Trophoblast cell (in vitro differentiated cells and primary cell): ENCODE results near the gene ZBTB17. TPM values are rescaled to one million over a fixed set of nuclear protein-coding genes. Genes with fewer than 3 reads are reported as not detected.

ENCODE experiments used
- DNase-seq, 2 donors: peaks; one replicate each; pipeline ENCODE4 v3.0.0-alpha.2; 2016
- H2AFZ ChIP-seq: 2 replicates; pipeline ENCODE4 v1.6.1; 2013; ENCODE audit warnings: low read length, moderate library complexity, mild to moderate bottlenecking; ENCODE audit not compliant: insufficient read depth, poor library complexity
- H2AK5ac ChIP-seq: 2 replicates; pipeline ENCODE4 v1.6.1; 2013; ENCODE audit warnings: mild to moderate bottlenecking, low read length
- H2BK120ac ChIP-seq: 2 replicates; pipeline ENCODE4 v1.6.1; 2013; ENCODE audit warnings: low read length, mild to moderate bottlenecking, moderate library complexity; ENCODE audit not compliant: insufficient read depth, poor library complexity
- H2BK12ac ChIP-seq: 2 replicates; pipeline ENCODE4 v1.6.1; 2013; ENCODE audit warnings: mild to moderate bottlenecking, low read length, moderate library complexity
- H2BK5ac ChIP-seq: 2 replicates; pipeline ENCODE4 v1.6.1; 2013; ENCODE audit warnings: low read length, low read depth, moderate library complexity, mild to moderate bottlenecking; ENCODE audit not compliant: poor library complexity
- H3K14ac ChIP-seq: 2 replicates; pipeline ENCODE4 v1.6.1; 2013; ENCODE audit warnings: mild to moderate bottlenecking, low read length
- H3K18ac ChIP-seq: 2 replicates; pipeline ENCODE4 v1.6.1; 2013; ENCODE audit warnings: mild to moderate bottlenecking, low read length
- H3K23ac ChIP-seq: 2 replicates; pipeline ENCODE4 v1.6.1; 2013; ENCODE audit warnings: low read length
- H3K27ac ChIP-seq: 2 replicates; pipeline ENCODE4 v1.5.1; 2013; ENCODE audit warnings: low read depth, mild to moderate bottlenecking, inconsistent platforms, low read length, moderate library complexity
- H3K27me3 ChIP-seq: 2 replicates; pipeline ENCODE4 v1.6.1; 2013; ENCODE audit warnings: inconsistent platforms, mild to moderate bottlenecking, low read length, moderate library complexity; ENCODE audit not compliant: insufficient read depth
- H3K36me3 ChIP-seq, 2 experiments: 1 replicate in 1 of 2; 2 replicates in 1 of 2; pipeline ENCODE4 v1.6.1; 2013; ENCODE audit warnings: low read length in 2 of 2, mild to moderate bottlenecking in 2 of 2, moderate library complexity in 1 of 2; ENCODE audit not compliant: insufficient read depth in 2 of 2, control insufficient read depth in 1 of 2
- H3K4ac ChIP-seq: 2 replicates; pipeline ENCODE4 v1.6.1; 2013; ENCODE audit warnings: low read depth, mild to moderate bottlenecking, low read length, moderate library complexity
- H3K4me1 ChIP-seq, 2 experiments: 1 replicate in 1 of 2; 2 replicates in 1 of 2; pipeline ENCODE4 v1.6.1; 2013; ENCODE audit warnings: low read length in 2 of 2, mild to moderate bottlenecking in 2 of 2, moderate library complexity in 1 of 2; ENCODE audit not compliant: insufficient read depth in 2 of 2, control insufficient read depth in 1 of 2
- H3K4me2 ChIP-seq: 2 replicates; pipeline ENCODE4 v1.6.1; 2013; ENCODE audit warnings: inconsistent platforms, mild to moderate bottlenecking, low read length, moderate library complexity
- H3K4me3 ChIP-seq: 2 replicates; pipeline ENCODE4 v1.5.1; 2013; ENCODE audit warnings: mild to moderate bottlenecking, low read depth, low read length, inconsistent platforms
- H3K79me1 ChIP-seq: one replicate; pipeline ENCODE4 v1.6.1; 2013; ENCODE audit warnings: low read length
- H3K79me2 ChIP-seq: 2 replicates; pipeline ENCODE4 v1.6.1; 2013; ENCODE audit warnings: low read length, mild to moderate bottlenecking; ENCODE audit not compliant: control insufficient read depth, insufficient read depth, poor library complexity
- H3K9ac ChIP-seq: 2 replicates; pipeline ENCODE4 v1.6.1; 2013; ENCODE audit warnings: mild to moderate bottlenecking, low read length
- H3K9me3 ChIP-seq: 2 replicates; pipeline ENCODE4 v1.6.1; 2013; ENCODE audit warnings: low read depth, mild to moderate bottlenecking, control low read depth, inconsistent platforms, low read length; ENCODE audit not compliant: insufficient read depth
- H4K12ac ChIP-seq: 2 replicates; pipeline ENCODE4 v1.6.1; 2013; ENCODE audit warnings: low read depth, mild to moderate bottlenecking, low read length, moderate library complexity
- H4K8ac ChIP-seq: 2 replicates; pipeline ENCODE4 v1.6.1; 2013; ENCODE audit warnings: low read depth, mild to moderate bottlenecking, low read length, moderate library complexity
- H4K91ac ChIP-seq: one replicate; pipeline ENCODE4 v1.6.1; 2013; ENCODE audit warnings: low read depth, mild to moderate bottlenecking, low read length, moderate library complexity
- WGBS: extraction: QIAGEN DNeasy Blood & Tissue Kit; methylation state at CpG from one replicate; pipeline ENCODE4 v1.1.7; 2013; ENCODE audit warnings: missing lambda C conversion rate; ENCODE audit not compliant: insufficient read length, insufficient coverage; ENCODE audit errors: extremely low coverage; 5-methylcytosine and 5-hydroxymethylcytosine counted together
- polyA plus RNA-seq: library from polyadenylated mRNA; stranded (reverse); fragments of 200-250 nt; gene quantifications from 2 replicates; pipeline ENCODE4 v1.2.3, GENCODE V29; 2013

ZBTB17 gene
- polyA plus RNA-seq, result 28.3 and 29.2 TPM in 2 replicates

DNA sequence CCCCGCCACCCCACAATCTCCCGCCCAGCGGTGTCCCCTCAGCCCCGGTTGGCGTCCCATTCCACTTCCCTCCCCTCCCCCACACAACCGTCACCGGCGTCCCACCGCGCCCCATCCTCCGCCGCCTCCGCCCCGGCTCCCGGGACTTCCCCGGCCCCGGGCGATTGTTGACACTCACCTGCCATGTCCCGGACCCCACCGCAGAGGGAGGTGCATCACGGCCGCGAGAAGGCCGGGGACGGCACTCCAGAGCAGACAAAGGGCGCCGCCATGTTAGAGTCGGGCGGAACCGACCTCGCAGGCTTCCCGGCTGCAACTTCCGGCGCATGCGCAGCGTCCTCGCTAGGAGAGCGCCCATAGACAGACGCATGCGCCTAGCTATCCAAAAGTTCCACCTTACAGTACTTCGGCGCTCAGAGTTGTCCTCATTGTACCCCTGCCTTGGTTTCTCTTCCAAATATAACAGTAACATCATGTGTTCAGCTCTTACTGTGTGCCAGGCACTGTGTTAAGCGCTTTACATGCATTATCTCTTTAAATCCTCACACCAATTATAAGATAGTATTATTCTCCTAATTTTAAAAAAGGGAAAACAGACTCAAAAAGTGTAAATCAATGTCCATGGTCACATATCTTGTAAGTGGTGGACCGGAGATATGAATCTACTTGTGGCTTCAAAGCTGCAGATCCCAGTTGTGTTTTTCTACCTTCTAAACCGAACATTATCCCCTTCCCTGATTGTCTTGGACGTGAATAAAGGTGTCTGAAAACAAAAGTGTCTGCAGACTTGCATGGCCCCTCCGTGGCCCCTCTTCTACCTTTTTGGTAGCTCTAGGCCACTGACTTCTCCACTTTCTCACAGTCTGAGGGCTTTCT lies at the start of gene ZBTB17:
TSS of gene ZBTB17 (minus strand) at position 297 of the 876 bp plus-strand sequence. CDS start 27,606 bp downstream, outside the sequence.
- no peaks in the 10 kb centered on the region for H3K9me3 ChIP-seq
- H3K14ac ChIP-seq, result peak within 1 kb of the TSS; percentile 93
- H3K27ac ChIP-seq, result peak within 1 kb of the TSS; percentile 67
- peak within 1 kb of the TSS; percentile 93 for H2BK120ac ChIP-seq
- H2BK5ac ChIP-seq, result peak within 1 kb of the TSS; percentile 93
- no peaks in the 10 kb centered on the region for H3K27me3 ChIP-seq
- peaks cover 7 to 13% of the 10 kb centered on the region in 2 experiments for H3K36me3 ChIP-seq
- H3K9ac ChIP-seq, result peak within 1 kb of the TSS; percentile 85
- peak within 1 kb of the TSS; percentile 99 for H2AFZ ChIP-seq
- H4K12ac ChIP-seq, result peak within 1 kb of the TSS; percentile 97
- H2AK5ac ChIP-seq, result no peak within 1 kb of the TSS
- peaks cover 6% of the 10 kb centered on the region for H3K79me1 ChIP-seq
- peak within 1 kb of the TSS; percentile 87 for H3K4ac ChIP-seq
- H3K79me2 ChIP-seq, result peaks cover 7% of the 10 kb centered on the region
- peak; percentile 95 to 99 for DNase-seq
- no peak within 1 kb of the TSS for H2BK12ac ChIP-seq
- peak within 1 kb of the TSS; percentile 97 for H4K8ac ChIP-seq
- no CpG with 5 or more reads among the region's 47 CpGs for WGBS
- H3K23ac ChIP-seq, result no peak within 1 kb of the TSS
- no peaks in the 10 kb centered on the region for H3K4me1 ChIP-seq
- H3K18ac ChIP-seq, result peak within 1 kb of the TSS; percentile 91
- peak within 1 kb of the TSS; percentile 78 for H3K4me2 ChIP-seq
- H3K4me3 ChIP-seq, result peak within 1 kb of the TSS; percentile 95
- H4K91ac ChIP-seq, result peak within 1 kb of the TSS; percentile 98

DNA sequence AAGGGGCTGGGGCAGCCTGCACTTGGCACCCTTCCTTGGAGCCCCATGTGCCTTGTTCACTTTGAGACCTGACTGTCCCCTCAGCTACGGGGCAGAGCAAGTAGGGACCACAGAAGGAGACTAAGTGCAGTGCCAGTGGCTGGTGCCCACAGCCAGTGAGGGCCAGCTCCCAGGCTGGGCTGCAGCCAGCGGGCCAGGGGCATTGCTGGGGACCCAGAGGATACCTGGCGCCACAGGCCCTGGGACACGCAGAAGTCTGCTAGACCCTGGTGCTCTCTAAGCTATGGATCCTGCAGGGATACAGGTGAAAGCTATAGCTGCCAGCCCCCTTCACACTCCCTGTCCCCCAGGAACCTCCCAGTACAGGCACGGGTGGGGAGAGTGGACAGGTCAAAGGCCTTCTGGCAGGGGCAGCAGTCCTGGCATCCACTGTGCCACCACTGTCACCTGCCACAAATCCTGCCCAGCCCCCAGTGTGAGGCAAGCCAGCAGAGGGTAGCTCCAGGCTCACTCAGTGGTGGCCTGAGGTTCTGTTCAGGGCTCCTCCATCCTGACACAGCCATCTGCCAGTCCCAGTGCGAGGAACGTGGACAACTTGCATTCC lies 47.3 kb upstream of the ZBTB17 start:
- Histone ChIP-seq H3K27me3 (no peaks in the 10 kb centered on the region), H3K4me1 (peaks cover 21 to 27% of the 10 kb centered on the region in 2 experiments), H3K14ac (no peak overlapping the region), H2AK5ac (no peak overlapping the region), H3K23ac (no peak overlapping the region), H2BK5ac (no peak overlapping the region), H3K36me3 (no peaks in the 10 kb centered on the region), H3K79me2 (no peaks in the 10 kb centered on the region), H3K9me3 (peaks cover 2% of the 10 kb centered on the region), H3K27ac (no peak overlapping the region), H2AFZ (no peak overlapping the region), H4K91ac (no peak overlapping the region), H3K4me2 (no peak overlapping the region), H3K9ac (no peak overlapping the region), H4K12ac (no peak overlapping the region), H3K79me1 (peaks cover 11% of the 10 kb centered on the region), H2BK120ac (no peak overlapping the region), H3K4ac (no peak overlapping the region), H3K18ac (no peak overlapping the region), H2BK12ac (no peak overlapping the region), H4K8ac (no peak overlapping the region), H3K4me3 (no peak overlapping the region)
- no peak for DNase-seq
- no CpG with 5 or more reads among the region's 7 CpGs for WGBS

DNA sequence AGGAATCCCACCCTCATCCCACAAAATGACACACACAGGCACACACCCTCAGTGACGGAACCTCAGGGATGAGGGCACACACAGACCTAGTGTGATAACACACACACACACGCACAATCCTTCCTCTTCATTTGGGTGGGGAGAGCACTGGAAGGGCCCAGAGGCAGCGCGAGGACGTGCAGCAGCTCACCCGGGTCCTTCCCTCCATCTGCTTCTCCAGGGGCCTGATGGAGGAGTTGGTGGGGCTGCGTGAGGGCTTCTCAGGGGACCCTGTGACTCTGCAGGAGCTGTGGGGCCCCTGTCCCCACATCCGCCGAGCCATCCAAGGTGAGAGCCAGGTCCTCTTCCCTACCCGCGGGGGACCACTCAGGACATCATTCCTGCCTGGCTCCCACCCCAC lies 46.5 kb upstream of the ZBTB17 start:
- Histone ChIP-seq H3K23ac (no peak overlapping the region), H3K27me3 (no peaks in the 10 kb centered on the region), H3K79me2 (no peaks in the 10 kb centered on the region), H3K14ac (no peak overlapping the region), H2BK120ac (no peak overlapping the region), H2AFZ (no peak overlapping the region), H3K9ac (no peak overlapping the region), H4K8ac (no peak overlapping the region), H3K79me1 (peaks cover 16% of the 10 kb centered on the region), H3K4me3 (no peak overlapping the region), H3K18ac (no peak overlapping the region), H2BK12ac (no peak overlapping the region), H4K91ac (no peak overlapping the region), H3K4ac (no peak overlapping the region), H3K4me2 (no peak overlapping the region), H3K36me3 (no peaks in the 10 kb centered on the region), H2BK5ac (no peak overlapping the region), H3K27ac (no peak overlapping the region), H3K4me1 (peaks cover 26 to 33% of the 10 kb centered on the region in 2 experiments), H3K9me3 (peaks cover 2% of the 10 kb centered on the region), H4K12ac (no peak overlapping the region), H2AK5ac (no peak overlapping the region)
- no CpG with 5 or more reads among the region's 11 CpGs for WGBS
- DNase-seq, result no peak

DNA sequence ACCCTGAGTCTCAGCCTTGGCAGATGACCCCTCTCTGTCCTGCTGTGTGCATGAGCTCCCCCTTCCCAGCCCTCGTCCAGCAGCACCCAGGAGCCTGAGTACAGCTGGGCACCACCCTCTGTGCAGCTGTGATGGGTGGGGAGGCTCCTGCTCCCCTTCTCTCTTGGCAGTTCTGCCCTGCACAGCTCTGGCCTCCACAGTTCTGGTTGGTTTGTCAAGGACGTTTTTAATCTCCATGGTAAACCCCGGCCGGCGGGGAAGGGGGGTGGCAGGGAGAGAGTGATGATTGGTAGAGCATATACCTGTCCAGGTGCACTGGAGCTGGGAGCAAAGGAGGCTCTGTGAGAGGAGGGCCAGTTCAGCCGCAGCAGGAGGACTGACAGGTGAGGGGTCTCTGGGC lies 45.8 kb upstream of the ZBTB17 start, which contains the start of gene CLCNKA:
TSS of gene CLCNKA (plus strand) at position 356 of the 400 bp plus-strand sequence. CDS start 584 bp downstream, outside the sequence.
- no peak within 1 kb of the TSS for H2BK12ac ChIP-seq
- no peak within 1 kb of the TSS for H4K91ac ChIP-seq

More for the DNA sequence above, 45.8 kb upstream of the ZBTB17 start, which contains the start of gene CLCNKA:
- H3K14ac ChIP-seq, result no peak within 1 kb of the TSS
- no peak within 1 kb of the TSS for H4K12ac ChIP-seq
- H3K79me2 ChIP-seq, result no peaks in the 10 kb centered on the region
- H3K9ac ChIP-seq, result no peak within 1 kb of the TSS
- peaks cover 18% of the 10 kb centered on the region for H3K79me1 ChIP-seq
- H3K27me3 ChIP-seq, result no peaks in the 10 kb centered on the region
- H3K36me3 ChIP-seq, result no peaks in the 10 kb centered on the region
- no peak within 1 kb of the TSS for H3K18ac ChIP-seq
- DNase-seq, result no peak
- H2AFZ ChIP-seq, result no peak within 1 kb of the TSS
- H2AK5ac ChIP-seq, result peak within 1 kb of the TSS; percentile 25
- H3K4me1 ChIP-seq, result peaks cover 27 to 35% of the 10 kb centered on the region in 2 experiments
- H2BK5ac ChIP-seq, result no peak within 1 kb of the TSS
- no peak within 1 kb of the TSS for H3K4me3 ChIP-seq
- no CpG with 5 or more reads among the region's 6 CpGs for WGBS
- H3K4me2 ChIP-seq, result no peak within 1 kb of the TSS
- no peak within 1 kb of the TSS for H3K27ac ChIP-seq
- no peak within 1 kb of the TSS for H4K8ac ChIP-seq
- H3K23ac ChIP-seq, result no peak within 1 kb of the TSS
- H3K4ac ChIP-seq, result no peak within 1 kb of the TSS
- H3K9me3 ChIP-seq, result peaks cover 2% of the 10 kb centered on the region
- no peak within 1 kb of the TSS for H2BK120ac ChIP-seq
